IMR-90 (cell line): ENCODE measurements around the gene ARHGAP24. TPM values are rescaled to one million over a fixed set of nuclear protein-coding genes. Genes with fewer than 3 reads are reported as not detected.

Experiments used
- ATAC-seq: fragments of 200-7000 bp; cut with Tn5 transposase; 2 replicates; pipeline ENCODE4 v1.9.1; 2020; ENCODE audit warnings: low read depth, mild to moderate bottlenecking, moderate library complexity
- BruUV-seq: library from RNA; stranded (reverse); fragments of 400-500 nt; replicated peaks from 2 replicates; lab custom pipeline; 2021; lab: Mats Ljungman, UMichigan
- CTCF ChIA-PET: fragments of 300-600 bp; formaldehyde crosslinking; extraction: SDS; loops from one replicate; lab custom pipeline; 2021; ENCODE audit warnings: antibody characterized with exemption; lab: Yijun Ruan, JAX
- POLR2A ChIA-PET: fragments of 300-600 bp; sonication (Branson Sonifier 250); formaldehyde crosslinking; loops from one replicate; lab custom pipeline; 2022; ENCODE audit warnings: antibody characterized with exemption; ENCODE audit not compliant: unreplicated experiment; lab: Charles Lee
- DNase-seq: peaks from one replicate; pipeline ENCODE4 v3.0.0; 2013
- H2AFZ ChIP-seq: replicated peaks from 2 replicates; pipeline ENCODE3; 2013; ENCODE audit warnings: low read length, mild to moderate bottlenecking; ENCODE audit not compliant: poor library complexity
- H2AK5ac ChIP-seq: 2 replicates; pipeline ENCODE4 v1.6.1; 2013; ENCODE audit warnings: low read depth, low read length, inconsistent platforms
- H2AK9ac ChIP-seq: replicated peaks from 2 replicates; pipeline ENCODE3; 2013; ENCODE audit warnings: mild to moderate bottlenecking, low read depth, low read length, moderate library complexity; ENCODE audit not compliant: poor library complexity
- H2BK120ac ChIP-seq: 2 replicates; pipeline ENCODE4 v1.6.1; 2013; ENCODE audit warnings: low read depth, low read length, inconsistent platforms
- H2BK15ac ChIP-seq: 3 replicates; pipeline ENCODE4 v1.6.1; 2013; ENCODE audit warnings: low read depth, low read length, inconsistent platforms
- H2BK20ac ChIP-seq: 2 replicates; pipeline ENCODE4 v1.6.1; 2013; ENCODE audit warnings: low read depth, mild to moderate bottlenecking, inconsistent platforms, low read length, moderate library complexity
- H2BK5ac ChIP-seq: 2 replicates; pipeline ENCODE4 v1.6.1; 2013; ENCODE audit warnings: mild to moderate bottlenecking, low read depth, low read length, inconsistent platforms; ENCODE audit not compliant: poor library complexity, severe bottlenecking
- H3K14ac ChIP-seq: replicated peaks from 2 replicates; pipeline ENCODE4 v1.6.1; 2013; ENCODE audit warnings: low read depth, low read length, inconsistent platforms
- H3K18ac ChIP-seq: 2 replicates; pipeline ENCODE4 v1.6.1; 2013; ENCODE audit warnings: low read depth, low read length, control low read depth
- H3K23ac ChIP-seq: 2 replicates; pipeline ENCODE4 v1.6.1; 2013; ENCODE audit warnings: low read depth, low read length, inconsistent platforms
- H3K27ac ChIP-seq: 2 replicates; pipeline ENCODE4 v1.5.1; 2013; ENCODE audit warnings: mild to moderate bottlenecking, control low read depth, low read length; ENCODE audit not compliant: insufficient read depth
- H3K27me3 ChIP-seq: 2 replicates; pipeline ENCODE4 v1.6.1; 2013; ENCODE audit warnings: low read length; ENCODE audit not compliant: control insufficient read depth, insufficient read depth
- H3K36me3 ChIP-seq: 2 replicates; pipeline ENCODE4 v1.6.1; 2013; ENCODE audit warnings: low read length, mixed read lengths; ENCODE audit not compliant: control insufficient read depth, insufficient read depth
- H3K4ac ChIP-seq: 2 replicates; pipeline ENCODE4 v1.6.1; 2013; ENCODE audit warnings: low read depth, low read length, inconsistent platforms
- H3K4me1 ChIP-seq: 2 replicates; pipeline ENCODE4 v1.6.1; 2013; ENCODE audit warnings: low read length, mixed read lengths; ENCODE audit not compliant: control insufficient read depth, insufficient read depth
- H3K4me2 ChIP-seq: 2 replicates; pipeline ENCODE4 v1.6.1; 2013; ENCODE audit warnings: low read depth, mild to moderate bottlenecking, control low read depth, low read length, moderate library complexity
- H3K4me3 ChIP-seq: 2 replicates; pipeline ENCODE4 v1.5.1; 2013; ENCODE audit warnings: low read depth, mild to moderate bottlenecking, control low read depth, low read length, moderate library complexity; ENCODE audit not compliant: insufficient read depth
- H3K56ac ChIP-seq: 2 replicates; pipeline ENCODE4 v1.6.1; 2013; ENCODE audit warnings: low read length, inconsistent platforms; ENCODE audit not compliant: insufficient read depth; ENCODE audit errors: extremely low read depth
- H3K79me1 ChIP-seq, 2 experiments: 2 replicates each; pipeline ENCODE4 v1.6.1; 2013; ENCODE audit warnings: low read length in 2 of 2, inconsistent platforms in 1 of 2, low read depth in 1 of 2
- H3K9ac ChIP-seq: 2 replicates; pipeline ENCODE4 v1.6.1; 2013; ENCODE audit warnings: low read depth, low read length, control low read depth
- H3K9me1 ChIP-seq: 2 replicates; pipeline ENCODE4 v1.6.1; 2013; ENCODE audit warnings: low read length, inconsistent platforms; ENCODE audit not compliant: insufficient read depth
- H3K9me3 ChIP-seq: 2 replicates; pipeline ENCODE4 v1.6.1; 2013; ENCODE audit warnings: low read length; ENCODE audit not compliant: control insufficient read depth, insufficient read depth
- H4K20me1 ChIP-seq: 2 replicates; pipeline ENCODE4 v1.6.1; 2013; ENCODE audit warnings: low read length, inconsistent platforms; ENCODE audit not compliant: insufficient read depth
- H4K5ac ChIP-seq: 2 replicates; pipeline ENCODE4 v1.6.1; 2013; ENCODE audit warnings: mild to moderate bottlenecking, low read depth, low read length, control low read depth
- H4K8ac ChIP-seq, 2 experiments: 2 replicates each; pipeline ENCODE4 v1.6.1; 2013; ENCODE audit warnings: low read depth in 2 of 2, low read length in 2 of 2, control low read depth in 1 of 2, inconsistent platforms in 1 of 2
- H4K91ac ChIP-seq: 2 replicates; pipeline ENCODE4 v1.6.1; 2013; ENCODE audit warnings: low read depth, low read length, inconsistent platforms; ENCODE audit not compliant: insufficient read depth
- CHD1 ChIP-seq: IDR thresholded peaks from 2 replicates; pipeline ENCODE4 v1.6.1; 2012; ENCODE audit warnings: low read depth, low read length, improper control_type of control experiment
- CTCF ChIP-seq: conservative IDR thresholded peaks from 2 replicates; pipeline ENCODE4 v1.5.1; 2012; ENCODE audit warnings: mild to moderate bottlenecking, low read depth, low read length, improper control_type of control experiment
- MAFK ChIP-seq: IDR thresholded peaks from 2 replicates; pipeline ENCODE4 v1.6.1; 2012; ENCODE audit warnings: low read depth, low read length, improper control_type of control experiment
- NFE2L2 ChIP-seq: fragments of 150-350 bp; IDR thresholded peaks from 2 replicates; pipeline ENCODE4 v1.6.1; 2016; ENCODE audit warnings: low read depth, mild to moderate bottlenecking, low read length
- POLR2A ChIP-seq: IDR thresholded peaks from 2 replicates; pipeline ENCODE4 v1.6.1; 2012; ENCODE audit warnings: mild to moderate bottlenecking, low read depth, low read length
- RAD21 ChIP-seq: IDR thresholded peaks from 2 replicates; pipeline ENCODE4 v1.6.1; 2012; ENCODE audit warnings: low read length, improper control_type of control experiment
- SMC3 ChIP-seq: fragments of 150-350 bp; IDR thresholded peaks from 2 replicates; pipeline ENCODE4 v1.6.1; 2016; ENCODE audit warnings: low read depth, mild to moderate bottlenecking, antibody characterized with exemption, low read length, moderate library complexity
- WGBS, 2 experiments: methylation state at CpG; one replicate each; pipeline versions ENCODE4 v1.1.5 to v1.1.7; 2013; ENCODE audit warnings: missing lambda C conversion rate in 2 of 2; ENCODE audit not compliant: insufficient read length in 1 of 2; ENCODE audit errors: extremely low coverage in 2 of 2; 5-methylcytosine and 5-hydroxymethylcytosine counted together
- dilution Hi-C: fragments of 300-500 bp; cut with HindIII; formaldehyde crosslinking; loops from one replicate; pipeline ENCODE4 v1.14.3; 2018; ENCODE audit warnings: low sequenced_read_pairs; ENCODE audit not compliant: unreplicated experiment
- in situ Hi-C: fragments of 300-500 bp; cut with MboI; formaldehyde crosslinking; loops from 3 replicates; pipeline ENCODE4 v1.14.3; 2019; ENCODE audit warnings: low sequenced_read_pairs, inconsistent platforms, mixed read lengths
- intact Hi-C: fragments of 100-400 bp; cut with micrococcal nuclease; formaldehyde crosslinking; loops from 2 replicates; pipeline ENCODE4 v1.10.0; 2022
- polyA plus RNA-seq, 3 experiments: library from polyadenylated mRNA; depleted of rRNA; stranded (reverse); fragments of >200 nt; gene quantifications; 2 replicates each; pipeline ENCODE4 v1.2.3, GENCODE V29; 2012; ENCODE audit warnings: low replicate concordance in 1 of 3
- total RNA-seq: library from RNA; depleted of rRNA; stranded (reverse); fragments of >200 nt; gene quantifications from 2 replicates; pipeline ENCODE4 v1.2.3, GENCODE V29; 2012
- TF ChIP-seq, protein P1 (sequence below): fragments of 150-350 bp; IDR thresholded peaks from 2 replicates; pipeline ENCODE4 v1.6.1; 2016; ENCODE audit warnings: low read depth, mild to moderate bottlenecking, low read length, moderate library complexity, borderline replicate concordance

Gene ARHGAP24
- total and polyA plus RNA-seq, 2 of the 4 experiments (the other 2 are of a cell fraction) = 11.9 to 24.0 TPM

GRCh38 chr4:86011117-86011516 is 536.2 kb downstream of the ARHGAP24 start:
- Histone ChIP-seq H3K9me3 (no peaks in the 10 kb centered on the region), H3K56ac (no peak overlapping the region), H4K20me1 (no peaks in the 10 kb centered on the region), H3K4ac (no peak overlapping the region), H2BK20ac (no peak overlapping the region), H3K4me3 (no peak overlapping the region), H3K27ac (no peak overlapping the region), H2BK120ac (no peak overlapping the region), H3K14ac (no peak overlapping the region), H3K27me3 (no peaks in the 10 kb centered on the region), H3K9me1 (no peaks in the 10 kb centered on the region), H4K5ac (no peak overlapping the region), H4K91ac (no peak overlapping the region), H3K4me2 (no peak overlapping the region; the same call in 1 of the 2 replicates), H3K36me3 (no peaks in the 10 kb centered on the region), H2AFZ (no peak overlapping the region), H3K9ac (no peak overlapping the region), H3K18ac (no peak overlapping the region), H3K23ac (no peak overlapping the region), H3K79me1 (no peaks in the 10 kb centered on the region), H2BK15ac (no peak overlapping the region), H4K8ac (no peak overlapping the region), H3K4me1 (peaks cover 2% of the 10 kb centered on the region; the same call in 1 of the 2 replicates), H2AK9ac (no peak overlapping the region), H2AK5ac (no peak overlapping the region), H2BK5ac (no peak overlapping the region)
- in situ Hi-C loops = no loop called here
- ChIA-PET CTCF (no interaction called here), POLR2A (no interaction called here)
- intact Hi-C loops = no loop called here
- BruUV-seq = no TSS peak
- ATAC-seq (peak; percentile 30; the same call in 1 of the 2 replicates), DNase-seq (peak; percentile 77)
- TF ChIP-seq NFE2L2 (no peak), RAD21 (no peak), MAFK (no peak), SMC3 (no peak), POLR2A (no peak), CTCF (no peak), CHD1 (no peak)
- TF ChIP-seq, protein P1, sequence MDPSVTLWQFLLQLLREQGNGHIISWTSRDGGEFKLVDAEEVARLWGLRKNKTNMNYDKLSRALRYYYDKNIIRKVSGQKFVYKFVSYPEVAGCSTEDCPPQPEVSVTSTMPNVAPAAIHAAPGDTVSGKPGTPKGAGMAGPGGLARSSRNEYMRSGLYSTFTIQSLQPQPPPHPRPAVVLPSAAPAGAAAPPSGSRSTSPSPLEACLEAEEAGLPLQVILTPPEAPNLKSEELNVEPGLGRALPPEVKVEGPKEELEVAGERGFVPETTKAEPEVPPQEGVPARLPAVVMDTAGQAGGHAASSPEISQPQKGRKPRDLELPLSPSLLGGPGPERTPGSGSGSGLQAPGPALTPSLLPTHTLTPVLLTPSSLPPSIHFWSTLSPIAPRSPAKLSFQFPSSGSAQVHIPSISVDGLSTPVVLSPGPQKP = no peak
- dilution Hi-C loops = no loop called here
- no CpG with 5 or more reads among the region's 1 CpG for WGBS, 2 experiments
